Stimulated activated CD8-positive, alpha-beta memory T cell treated with anti-CD3 and anti-CD28 coated beads, Interleukin-2, amount 100 ng/mL, for 1 hour (primary cell): ENCODE measurements around the gene LGR6.
A peak's percentile ranks its signal among the peaks of the same experiment; 100 is the strongest.
"Not testable (repeated sequence)": the region's sequence is repeated elsewhere in the genome, so short reads cannot be mapped to it uniquely, and the experiment has no call there.

Source experiments
- DNase-seq, 2 donors: peaks; one replicate each; pipeline ENCODE4 v3.0.0-alpha.2; 2020; ENCODE audit warnings: low read depth in 2 of 2

The LGR6 gene

GRCh38 chr1:202333861-202334260 lies 140.3 kb downstream of the LGR6 start:
- no peak for DNase-seq

GRCh38 chr1:202343652-202344349 lies 150.2 kb downstream of the LGR6 start:
- DNase-seq = no peak

DNA sequence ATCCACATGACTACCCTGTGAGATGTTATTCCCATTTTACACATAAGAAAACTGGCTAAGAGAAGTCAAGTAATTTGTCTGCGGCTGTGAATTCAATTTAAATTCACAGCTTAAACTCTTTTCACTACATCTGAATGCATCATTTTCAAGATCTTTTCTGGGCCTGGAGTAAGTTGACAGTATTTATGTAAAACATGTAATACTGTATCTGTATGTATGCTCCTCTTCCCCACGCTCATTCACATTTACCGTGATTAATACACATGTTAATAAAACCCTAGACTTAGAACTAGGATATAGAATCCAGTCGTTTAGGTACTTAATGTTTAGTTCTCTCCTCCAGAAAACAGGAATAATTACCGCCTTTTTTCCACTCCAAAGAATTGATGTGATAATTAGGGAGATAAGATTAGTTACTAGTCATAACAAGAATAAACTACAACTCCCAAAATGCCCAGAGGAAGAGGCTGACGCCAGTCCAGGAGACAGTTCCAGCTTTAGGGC lies 154.5 kb downstream of the LGR6 start:
- no peak for DNase-seq

DNA sequence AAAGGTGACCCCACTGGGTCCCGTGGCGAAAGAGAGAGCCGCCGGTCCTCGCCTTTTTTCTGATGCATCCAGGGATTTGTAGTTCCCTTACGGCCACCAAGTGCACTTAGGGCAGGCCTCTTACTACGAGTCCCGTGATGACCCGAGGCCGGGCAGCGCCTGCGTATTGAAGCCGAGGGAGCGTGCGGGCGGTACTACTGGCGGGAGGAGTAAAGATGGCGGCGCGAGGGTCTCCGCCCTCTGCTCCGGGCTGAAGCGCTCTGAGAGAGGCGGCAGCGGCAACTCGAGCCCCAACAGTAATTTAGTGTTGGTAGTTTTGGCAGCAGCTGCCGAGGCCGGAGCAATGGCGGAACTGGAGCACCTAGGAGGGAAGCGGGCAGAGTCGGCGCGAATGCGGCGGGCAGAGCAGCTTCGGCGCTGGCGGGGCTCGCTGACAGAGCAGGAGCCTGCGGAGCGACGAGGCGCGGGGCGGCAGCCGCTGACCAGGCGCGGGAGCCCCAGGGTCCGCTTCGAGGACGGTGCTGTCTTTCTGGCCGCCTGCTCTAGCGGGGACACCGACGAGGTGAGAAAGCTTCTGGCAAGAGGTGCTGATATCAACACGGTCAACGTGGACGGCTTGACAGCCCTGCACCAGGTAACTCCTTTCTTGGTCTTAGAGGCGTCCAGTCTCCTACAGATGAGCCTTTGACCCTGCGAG lies 155.1 kb downstream of the LGR6 start, which contains the start of gene PPP1R12B:
TSS of gene PPP1R12B (plus strand) at position 191 of the 697 bp plus-strand sequence. CDS start at position 344, 153 bp downstream.
- DNase-seq = peak; percentile 88 to 92

GRCh38 chr1:202349206-202349928 lies 155.8 kb downstream of the LGR6 start:
- no peak for DNase-seq

DNA sequence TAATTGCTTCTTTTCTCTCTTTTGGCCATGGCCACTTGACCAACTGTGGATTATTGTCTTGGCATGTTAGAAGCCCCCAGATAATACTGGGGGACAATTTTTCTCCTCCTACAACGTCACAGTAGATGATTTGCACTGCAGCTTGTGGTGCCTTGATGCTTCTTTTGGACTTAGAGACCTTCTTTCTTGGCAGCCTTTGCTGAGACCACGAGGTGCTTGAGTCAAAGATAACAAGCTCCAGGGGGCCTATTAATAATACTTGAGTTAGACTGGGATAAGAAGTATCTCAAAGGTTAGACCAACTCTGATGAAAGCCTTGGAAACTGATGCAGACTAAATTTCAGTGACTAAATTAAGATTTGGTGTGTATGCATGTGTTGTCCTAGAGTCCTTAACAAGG lies 158.1 kb downstream of the LGR6 start:
- no peak for DNase-seq

- not testable (repeated sequence) for DNase-seq
These were observed 159.1 kb downstream of the LGR6 start for GRCh38 chr1:202352583-202353197.

DNA sequence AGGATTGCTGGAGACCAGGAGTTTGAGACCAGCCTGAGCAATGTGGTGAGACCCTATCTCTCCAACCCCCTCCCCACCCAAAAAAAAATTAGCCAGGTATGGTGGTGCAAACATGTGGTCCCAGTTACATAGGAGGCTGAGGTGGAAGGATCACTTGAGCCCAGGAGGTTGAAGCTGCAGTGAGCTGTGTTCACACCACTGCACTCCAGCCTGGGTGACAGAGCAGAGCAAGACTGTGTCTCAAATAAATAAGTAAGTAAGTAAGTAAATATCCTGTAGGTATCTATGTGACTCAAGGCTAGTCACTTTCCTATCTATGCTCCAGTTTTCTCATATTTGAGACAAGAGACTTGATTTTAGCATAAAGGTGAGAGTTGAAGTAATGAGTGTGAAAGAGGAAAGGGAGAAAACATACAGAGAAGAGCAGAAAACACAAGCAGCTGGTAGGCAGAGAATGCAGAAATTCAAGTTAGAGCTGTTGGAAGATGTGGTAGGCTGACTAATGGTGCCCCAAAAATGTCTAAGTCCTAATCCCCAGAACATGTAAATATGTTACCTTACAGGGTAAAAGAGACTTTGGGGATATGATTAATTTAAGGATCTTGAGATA lies 162.4 kb downstream of the LGR6 start:
- no peak for DNase-seq

DNA sequence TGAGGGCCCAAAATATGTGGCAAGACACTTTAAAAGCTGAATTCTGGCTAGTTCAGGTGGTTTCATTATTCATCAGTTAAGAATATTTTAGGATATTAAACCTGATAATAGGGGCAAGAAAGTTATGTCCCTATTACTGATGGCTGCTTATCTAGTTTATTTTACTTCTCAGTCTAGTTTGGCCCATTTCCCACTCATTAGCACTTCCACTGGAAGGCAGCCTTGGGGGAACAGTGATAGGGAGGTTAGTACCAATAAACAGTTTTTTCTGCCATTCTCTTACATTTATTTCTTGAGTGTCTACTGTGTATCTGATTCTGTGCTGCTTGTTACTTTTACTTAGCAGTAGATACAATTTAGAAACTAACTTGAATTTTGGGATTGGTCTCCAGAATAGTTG lies 163.9 kb downstream of the LGR6 start:
- no peak for DNase-seq

GRCh38 chr1:202361224-202361623 lies 167.6 kb downstream of the LGR6 start:
- no peak for DNase-seq

GRCh38 chr1:202361701-202362100 lies 168.1 kb downstream of the LGR6 start:
- DNase-seq = no peak

GRCh38 chr1:202362212-202362611 lies 168.6 kb downstream of the LGR6 start:
- no peak for DNase-seq

DNA sequence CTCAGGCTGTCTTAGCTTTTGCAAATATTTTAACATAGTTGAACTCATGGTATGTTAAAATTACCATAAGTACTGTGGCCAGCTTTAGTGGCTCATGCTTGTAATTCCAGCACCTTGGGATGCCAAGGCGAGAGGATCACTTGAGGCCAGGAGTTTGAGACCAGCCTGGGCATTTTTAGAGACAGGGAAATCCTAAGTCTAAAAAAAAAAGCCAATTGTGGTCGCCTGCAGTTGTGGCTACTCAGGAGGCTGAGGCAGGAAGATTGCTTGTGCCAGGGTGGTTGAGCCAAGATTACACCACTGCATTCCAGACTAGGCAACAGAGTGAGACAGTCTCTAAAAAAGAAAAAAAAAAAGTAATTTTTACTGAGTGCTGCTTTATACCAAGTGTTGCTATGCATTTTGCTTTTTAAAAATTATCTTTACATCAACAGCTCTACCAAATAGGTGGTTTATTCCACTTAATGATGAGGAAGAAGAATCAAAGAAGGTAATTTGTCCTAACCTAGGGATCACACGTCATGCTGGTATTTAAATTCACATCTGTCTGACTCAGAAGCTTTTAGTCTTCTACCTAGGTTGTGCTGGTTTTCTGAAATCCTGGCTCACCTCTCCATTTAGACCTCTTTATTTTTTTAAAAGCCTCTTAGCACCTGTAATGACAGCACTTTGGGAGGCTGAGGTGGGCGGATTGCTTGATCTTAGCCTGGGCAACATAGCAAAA lies 171.7 kb downstream of the LGR6 start:
- DNase-seq = no peak

- DNase-seq = no peak
These were observed 173.7 kb downstream of the LGR6 start for GRCh38 chr1:202367271-202367670.
